GM12878 (cell line): ENCODE results near the gene LCP1. TPM values are rescaled to one million over a fixed set of nuclear protein-coding genes. Genes with fewer than 3 reads are reported as not detected.

ENCODE experiments used
- BHLHE40 ChIP-seq, 2 experiments: fragments of 450-650 bp in 1 of 2; IDR thresholded peaks; 2 replicates each; pipeline ENCODE4 v1.6.1; 2011 to 2017; ENCODE audit warnings: low read depth in 2 of 2, borderline replicate concordance in 1 of 2, improper control_type of control experiment in 1 of 2, low read length in 1 of 2, mild to moderate bottlenecking in 1 of 2
- CBX3 ChIP-seq: fragments of 200-600 bp; sonication (generic); IDR thresholded peaks from 2 replicates; pipeline ENCODE4 v1.6.1; 2016; ENCODE audit warnings: low read depth, borderline replicate concordance
- CBX5 ChIP-seq: sonication (generic); IDR thresholded peaks from 2 replicates; pipeline ENCODE4 v1.6.1; 2016; ENCODE audit warnings: low read depth, moderate library complexity, mild to moderate bottlenecking, inconsistent platforms
- FOXM1 ChIP-seq: IDR thresholded peaks from 2 replicates; pipeline ENCODE4 v1.6.1; 2012; ENCODE audit warnings: low read depth, mild to moderate bottlenecking, inconsistent platforms, low read length, moderate library complexity
- GATAD2B ChIP-seq: fragments of 450-650 bp; conservative IDR thresholded peaks from 2 replicates; pipeline ENCODE4 v1.6.1; 2017; ENCODE audit warnings: low read depth, mild to moderate bottlenecking, moderate library complexity
- IRF3 ChIP-seq: fragments of 450-650 bp; IDR thresholded peaks from 2 replicates; pipeline ENCODE4 v1.6.1; 2014; ENCODE audit warnings: mild to moderate bottlenecking
- KDM1A ChIP-seq: fragments of 200-600 bp; sonication (generic); IDR thresholded peaks from 2 replicates; pipeline ENCODE4 v1.6.1; 2016; ENCODE audit warnings: borderline replicate concordance
- KLF5 ChIP-seq: fragments of 450-650 bp; IDR thresholded peaks from 2 replicates; pipeline ENCODE4 v1.6.1; 2014; ENCODE audit warnings: mild to moderate bottlenecking; ENCODE audit not compliant: partially characterized antibody
- MTA3 ChIP-seq: IDR thresholded peaks from 2 replicates; pipeline ENCODE4 v1.6.1; 2012; ENCODE audit warnings: low read length, inconsistent platforms, borderline replicate concordance
- MYB ChIP-seq: fragments of 150-350 bp; IDR thresholded peaks from 2 replicates; pipeline ENCODE4 v1.6.1; 2014; ENCODE audit warnings: mild to moderate bottlenecking, low read depth, low read length, borderline replicate concordance
- NFIC ChIP-seq: IDR thresholded peaks from 2 replicates; pipeline ENCODE4 v1.6.1; 2012; ENCODE audit warnings: low read depth, mild to moderate bottlenecking, inconsistent platforms, low read length, moderate library complexity
- NFYB ChIP-seq: IDR thresholded peaks from 2 replicates; pipeline ENCODE4 v1.6.1; 2011; ENCODE audit warnings: low read depth, mild to moderate bottlenecking, low read length, improper control_type of control experiment, moderate library complexity; ENCODE audit not compliant: insufficient read depth
- PAX5 ChIP-seq: IDR thresholded peaks from 2 replicates; pipeline ENCODE4 v1.6.1; 2011; ENCODE audit warnings: low read depth, low read length, borderline replicate concordance
- PML ChIP-seq: IDR thresholded peaks from 2 replicates; pipeline ENCODE4 v1.6.1; 2012; ENCODE audit warnings: low read length, inconsistent platforms
- SMAD1 ChIP-seq: fragments of 450-650 bp; IDR thresholded peaks from 2 replicates; pipeline ENCODE4 v1.6.1; 2018; ENCODE audit warnings: mild to moderate bottlenecking, low read depth; ENCODE audit not compliant: partially characterized antibody
- TBL1XR1 ChIP-seq: IDR thresholded peaks from 2 replicates; pipeline ENCODE4 v1.6.1; 2012; ENCODE audit warnings: low read depth, low read length, improper control_type of control experiment
- ZBED1 ChIP-seq: IDR thresholded peaks from 2 replicates; pipeline ENCODE4 v1.6.1; 2016; ENCODE audit warnings: borderline replicate concordance
- ZSCAN29 ChIP-seq: fragments of 450-650 bp; IDR thresholded peaks from 2 replicates; pipeline ENCODE4 v1.6.1; 2017; ENCODE audit warnings: mild to moderate bottlenecking, moderate library complexity
- polyA plus RNA-seq, 11 experiments: library from polyadenylated mRNA; depleted of rRNA in 4 of 11; unstranded in 6 of 11; stranded (reverse) in 5 of 11; fragments of >200 nt; fragmentation: Nextera tagmentation in 4 of 11; fragmentation: Illumina TruSeq in 1 of 11; extraction: Ambion mirVana in 4 of 11; extraction: Trizol in 1 of 11; gene quantifications; 1 replicate in 1 of 11; 2 replicates in 10 of 11; pipeline versions ENCODE4 v1.2.1 to v1.2.3, GENCODE V29; 2011 to 2016; ENCODE audit warnings: inconsistent platforms in 2 of 11, missing spikeins in 2 of 11, low read depth in 1 of 11
- total RNA-seq, 4 experiments: library from RNA; depleted of rRNA in 3 of 4; stranded (reverse); fragments of >200 nt in 3 of 4; fragmentation: Illumina TruSeq in 1 of 4; extraction: Trizol in 1 of 4; gene quantifications; 2 replicates each; pipeline versions ENCODE4 v1.2.1 to v1.2.3, GENCODE V29; 2013 to 2021
- TF ChIP-seq, protein P1 (sequence below): fragments of 450-650 bp; formaldehyde crosslinking; IDR thresholded peaks from 2 replicates; pipeline ENCODE4 v1.4.0; 2020; ENCODE audit warnings: mild to moderate bottlenecking, moderate library complexity
- TF ChIP-seq, protein P2 (sequence below): IDR thresholded peaks from 2 replicates; pipeline ENCODE4 v1.6.1; 2012; ENCODE audit warnings: improper control_type of control experiment, low read depth, low read length; ENCODE audit not compliant: insufficient replicate concordance

The LCP1 gene
- total and polyA plus RNA-seq, 10 of the 15 experiments (the other 5 are each of a cell fraction or from before 2014, with no cell fraction given) = 775 to 2,201 (median 1,556) TPM

GRCh38 chr13:46124967-46125933 is 56.7 kb downstream of the LCP1 start (continued):
- TF ChIP-seq, protein P1, sequence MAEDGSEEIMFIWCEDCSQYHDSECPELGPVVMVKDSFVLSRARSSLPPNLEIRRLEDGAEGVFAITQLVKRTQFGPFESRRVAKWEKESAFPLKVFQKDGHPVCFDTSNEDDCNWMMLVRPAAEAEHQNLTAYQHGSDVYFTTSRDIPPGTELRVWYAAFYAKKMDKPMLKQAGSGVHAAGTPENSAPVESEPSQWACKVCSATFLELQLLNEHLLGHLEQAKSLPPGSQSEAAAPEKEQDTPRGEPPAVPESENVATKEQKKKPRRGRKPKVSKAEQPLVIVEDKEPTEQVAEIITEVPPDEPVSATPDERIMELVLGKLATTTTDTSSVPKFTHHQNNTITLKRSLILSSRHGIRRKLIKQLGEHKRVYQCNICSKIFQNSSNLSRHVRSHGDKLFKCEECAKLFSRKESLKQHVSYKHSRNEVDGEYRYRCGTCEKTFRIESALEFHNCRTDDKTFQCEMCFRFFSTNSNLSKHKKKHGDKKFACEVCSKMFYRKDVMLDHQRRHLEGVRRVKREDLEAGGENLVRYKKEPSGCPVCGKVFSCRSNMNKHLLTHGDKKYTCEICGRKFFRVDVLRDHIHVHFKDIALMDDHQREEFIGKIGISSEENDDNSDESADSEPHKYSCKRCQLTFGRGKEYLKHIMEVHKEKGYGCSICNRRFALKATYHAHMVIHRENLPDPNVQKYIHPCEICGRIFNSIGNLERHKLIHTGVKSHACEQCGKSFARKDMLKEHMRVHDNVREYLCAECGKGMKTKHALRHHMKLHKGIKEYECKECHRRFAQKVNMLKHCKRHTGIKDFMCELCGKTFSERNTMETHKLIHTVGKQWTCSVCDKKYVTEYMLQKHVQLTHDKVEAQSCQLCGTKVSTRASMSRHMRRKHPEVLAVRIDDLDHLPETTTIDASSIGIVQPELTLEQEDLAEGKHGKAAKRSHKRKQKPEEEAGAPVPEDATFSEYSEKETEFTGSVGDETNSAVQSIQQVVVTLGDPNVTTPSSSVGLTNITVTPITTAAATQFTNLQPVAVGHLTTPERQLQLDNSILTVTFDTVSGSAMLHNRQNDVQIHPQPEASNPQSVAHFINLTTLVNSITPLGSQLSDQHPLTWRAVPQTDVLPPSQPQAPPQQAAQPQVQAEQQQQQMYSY (CRISPR knock-in tag) = peak; percentile 39; the same call in 1 of the 2 replicates
- TF ChIP-seq NFIC (peak; percentile 74), KDM1A (no peak), IRF3 (no peak), TBL1XR1 (no peak), CBX5 (0 out of 2 replicates have a peak, but pooled peaks have one; percentile 6), SMAD1 (no peak), GATAD2B (no peak), NFYB (no peak), PML (peak; percentile 91), ZBED1 (peak; percentile 73), FOXM1 (peak; percentile 64), MTA3 (peak; percentile 98), MYB (no peak), PAX5 (peak; percentile 60; the same call in 1 of the 2 replicates), ZSCAN29 (no peak), BHLHE40 (IDR thresholded peaks at IDR 0.05; ENCODE audit: borderline replicate concordance in 1 of 2, low read depth in 2 of 2, low read length in 1 of 2) (no peak), CBX3 (no peak), KLF5 (no peak)
- TF ChIP-seq, protein P2, sequence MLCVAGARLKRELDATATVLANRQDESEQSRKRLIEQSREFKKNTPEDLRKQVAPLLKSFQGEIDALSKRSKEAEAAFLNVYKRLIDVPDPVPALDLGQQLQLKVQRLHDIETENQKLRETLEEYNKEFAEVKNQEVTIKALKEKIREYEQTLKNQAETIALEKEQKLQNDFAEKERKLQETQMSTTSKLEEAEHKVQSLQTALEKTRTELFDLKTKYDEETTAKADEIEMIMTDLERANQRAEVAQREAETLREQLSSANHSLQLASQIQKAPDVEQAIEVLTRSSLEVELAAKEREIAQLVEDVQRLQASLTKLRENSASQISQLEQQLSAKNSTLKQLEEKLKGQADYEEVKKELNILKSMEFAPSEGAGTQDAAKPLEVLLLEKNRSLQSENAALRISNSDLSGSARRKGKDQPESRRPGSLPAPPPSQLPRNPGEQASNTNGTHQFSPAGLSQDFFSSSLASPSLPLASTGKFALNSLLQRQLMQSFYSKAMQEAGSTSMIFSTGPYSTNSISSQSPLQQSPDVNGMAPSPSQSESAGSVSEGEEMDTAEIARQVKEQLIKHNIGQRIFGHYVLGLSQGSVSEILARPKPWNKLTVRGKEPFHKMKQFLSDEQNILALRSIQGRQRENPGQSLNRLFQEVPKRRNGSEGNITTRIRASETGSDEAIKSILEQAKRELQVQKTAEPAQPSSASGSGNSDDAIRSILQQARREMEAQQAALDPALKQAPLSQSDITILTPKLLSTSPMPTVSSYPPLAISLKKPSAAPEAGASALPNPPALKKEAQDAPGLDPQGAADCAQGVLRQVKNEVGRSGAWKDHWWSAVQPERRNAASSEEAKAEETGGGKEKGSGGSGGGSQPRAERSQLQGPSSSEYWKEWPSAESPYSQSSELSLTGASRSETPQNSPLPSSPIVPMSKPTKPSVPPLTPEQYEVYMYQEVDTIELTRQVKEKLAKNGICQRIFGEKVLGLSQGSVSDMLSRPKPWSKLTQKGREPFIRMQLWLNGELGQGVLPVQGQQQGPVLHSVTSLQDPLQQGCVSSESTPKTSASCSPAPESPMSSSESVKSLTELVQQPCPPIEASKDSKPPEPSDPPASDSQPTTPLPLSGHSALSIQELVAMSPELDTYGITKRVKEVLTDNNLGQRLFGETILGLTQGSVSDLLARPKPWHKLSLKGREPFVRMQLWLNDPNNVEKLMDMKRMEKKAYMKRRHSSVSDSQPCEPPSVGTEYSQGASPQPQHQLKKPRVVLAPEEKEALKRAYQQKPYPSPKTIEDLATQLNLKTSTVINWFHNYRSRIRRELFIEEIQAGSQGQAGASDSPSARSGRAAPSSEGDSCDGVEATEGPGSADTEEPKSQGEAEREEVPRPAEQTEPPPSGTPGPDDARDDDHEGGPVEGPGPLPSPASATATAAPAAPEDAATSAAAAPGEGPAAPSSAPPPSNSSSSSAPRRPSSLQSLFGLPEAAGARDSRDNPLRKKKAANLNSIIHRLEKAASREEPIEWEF = no peak
